H1 (cell line): Measurements from ENCODE around the gene PRDM15. TPM values are rescaled to one million over a fixed set of nuclear protein-coding genes. Genes with fewer than 3 reads are reported as not detected.

Experiments
- ATF2 ChIP-seq: IDR thresholded peaks from 2 replicates; pipeline ENCODE4 v1.6.1; 2012; ENCODE audit warnings: low read length, inconsistent platforms
- CHD2 ChIP-seq: IDR thresholded peaks from 2 replicates; pipeline ENCODE4 v1.6.1; 2012; ENCODE audit warnings: low read length, improper control_type of control experiment
- GTF2F1 ChIP-seq: IDR thresholded peaks from 2 replicates; pipeline ENCODE4 v1.6.1; 2012; ENCODE audit warnings: low read depth, low read length, improper control_type of control experiment, borderline replicate concordance
- JUND ChIP-seq: IDR thresholded peaks from 2 replicates; pipeline ENCODE4 v1.6.1; 2011; ENCODE audit warnings: mild to moderate bottlenecking, improper control_type of control experiment, low read length
- RXRA ChIP-seq: IDR thresholded peaks from 2 replicates; pipeline ENCODE4 v1.6.1; 2011; ENCODE audit warnings: low read depth, mild to moderate bottlenecking, low read length, moderate library complexity; ENCODE audit not compliant: insufficient read depth
- polyA plus RNA-seq, 7 experiments: library from polyadenylated mRNA; depleted of rRNA in 3 of 7; stranded (reverse) in 5 of 7; unstranded in 2 of 7; fragments of >200 nt in 5 of 7; fragments of 200-250 nt in 2 of 7; gene quantifications; 1 replicate in 5 of 7; 2 replicates in 1 of 7; 4 replicates in 1 of 7; pipeline versions ENCODE4 v1.2.1 to v1.2.3, GENCODE V29; 2011 to 2013; ENCODE audit warnings: missing spikeins in 2 of 7, mixed read lengths in 2 of 7
- total RNA-seq: library from RNA; stranded (reverse); fragmentation: NEBNext Ultra II Directional; extraction: Animal tissue kit (Norgen Biotek cat#: 25700); gene quantifications from 2 replicates; pipeline ENCODE4 v1.2.1, GENCODE V29; 2021

PRDM15 gene
- total and polyA plus RNA-seq, 2 of the 8 experiments (the other 6 are each of a cell fraction or from before 2014, with no cell fraction given), result 9.7 to 10.5 TPM

GRCh38 chr21:41823906-41824305, 55.2 kb downstream of the PRDM15 start (continued):
- no peak for TF ChIP-seq RXRA
- TF ChIP-seq CHD2, result no peak
- TF ChIP-seq ATF2, result no peak
- no peak for TF ChIP-seq GTF2F1
- TF ChIP-seq JUND, result no peak
